GM19043 (cell line): Measurements from ENCODE around the gene MEGF6.
"Not testable (repeated sequence)": the region's sequence is repeated elsewhere in the genome, so short reads cannot be mapped to it uniquely, and the experiment has no call there.

Experiments used
- ATAC-seq: cut with Tn5 transposase; IDR thresholded peaks from one replicate; pipeline ENCODE4 v1.9.1; 2021; ENCODE audit warnings: low read depth; ENCODE audit not compliant: unreplicated experiment

MEGF6 gene

GRCh38 chr1:3598051-3598491 is 13.2 kb downstream of the MEGF6 start:
- ATAC-seq = no peak

- no peak for ATAC-seq
Measured at GRCh38 chr1:3597599-3597964, 13.7 kb downstream of the MEGF6 start.

- ATAC-seq = no peak
Measured at GRCh38 chr1:3596663-3597598, 14.4 kb downstream of the MEGF6 start.

DNA sequence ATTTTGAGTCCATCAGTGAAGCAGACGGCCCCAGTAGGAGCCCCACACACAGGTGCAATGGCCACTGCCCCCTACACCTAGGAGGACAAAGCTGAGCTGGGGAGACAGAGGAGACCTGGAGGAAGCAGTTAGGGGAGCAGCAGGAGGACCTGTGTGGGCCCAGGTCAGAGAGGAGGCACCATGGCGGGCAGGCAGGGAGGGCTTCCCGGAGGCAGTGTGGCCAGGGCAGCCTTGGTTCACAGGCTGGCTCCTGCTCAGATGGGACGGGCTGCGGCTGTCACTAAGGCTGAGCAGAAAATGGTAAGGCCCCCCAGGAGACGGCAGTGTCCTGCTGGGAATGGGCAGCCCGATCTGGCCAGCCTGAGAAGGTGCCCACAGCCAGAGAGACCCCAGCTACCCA is 15.4 kb downstream of the MEGF6 start:
- no peak for ATAC-seq

DNA sequence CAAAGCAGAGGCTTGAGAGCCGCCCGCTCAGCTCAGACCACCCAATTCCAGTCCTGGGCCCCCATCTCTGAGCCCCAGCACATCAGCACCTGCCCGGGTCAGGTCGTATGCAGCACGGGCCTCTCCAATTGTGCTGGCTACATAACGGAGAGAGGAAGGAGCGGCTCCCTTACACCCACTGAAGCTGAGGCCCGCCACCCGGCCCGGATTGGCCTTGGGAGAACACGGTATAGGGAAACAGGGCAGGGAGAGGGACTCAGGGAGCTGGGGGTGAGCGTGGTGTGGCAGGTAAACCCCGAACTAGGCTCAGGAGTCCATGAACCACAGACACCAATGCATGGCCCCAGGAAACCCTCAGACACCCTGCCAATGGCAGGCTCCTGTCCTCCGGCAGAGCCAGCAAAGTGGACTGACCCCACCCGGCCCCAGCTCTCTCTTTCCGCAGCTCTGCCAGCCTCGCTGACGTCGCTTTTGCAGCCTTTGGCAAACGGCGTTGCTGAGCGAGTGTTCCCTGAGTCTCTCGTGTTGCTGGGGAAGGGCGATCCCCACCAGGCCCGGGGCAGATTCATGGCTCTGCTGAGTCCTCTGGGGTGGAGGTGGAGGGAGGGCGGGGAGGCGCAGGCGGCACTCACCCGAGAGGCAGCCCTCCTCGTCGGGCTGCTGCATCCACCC is 16.5 kb downstream of the MEGF6 start:
- no peak for ATAC-seq

DNA sequence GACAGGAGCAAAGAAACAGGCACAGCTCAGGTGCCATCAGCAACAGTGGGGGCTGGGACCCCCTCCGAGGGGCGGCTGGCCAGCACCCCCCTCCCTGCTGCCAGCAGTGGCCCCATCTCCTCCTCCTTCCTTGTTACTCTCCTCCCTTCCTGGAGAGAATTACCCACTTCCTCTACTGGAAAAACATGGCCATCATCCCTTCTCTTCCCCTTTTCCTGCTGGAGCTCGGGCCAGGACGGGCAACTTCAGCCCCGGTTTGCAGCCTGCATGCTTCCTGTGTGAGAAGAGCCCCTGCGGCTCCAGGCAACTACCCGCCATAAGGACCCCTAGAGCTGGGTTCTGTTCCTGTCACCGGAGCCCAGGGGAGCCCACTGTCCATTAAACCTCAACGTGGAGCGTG is 17.6 kb downstream of the MEGF6 start:
- ATAC-seq = no peak

GRCh38 chr1:3593334-3593733 is 18.0 kb downstream of the MEGF6 start:
- no peak for ATAC-seq

DNA sequence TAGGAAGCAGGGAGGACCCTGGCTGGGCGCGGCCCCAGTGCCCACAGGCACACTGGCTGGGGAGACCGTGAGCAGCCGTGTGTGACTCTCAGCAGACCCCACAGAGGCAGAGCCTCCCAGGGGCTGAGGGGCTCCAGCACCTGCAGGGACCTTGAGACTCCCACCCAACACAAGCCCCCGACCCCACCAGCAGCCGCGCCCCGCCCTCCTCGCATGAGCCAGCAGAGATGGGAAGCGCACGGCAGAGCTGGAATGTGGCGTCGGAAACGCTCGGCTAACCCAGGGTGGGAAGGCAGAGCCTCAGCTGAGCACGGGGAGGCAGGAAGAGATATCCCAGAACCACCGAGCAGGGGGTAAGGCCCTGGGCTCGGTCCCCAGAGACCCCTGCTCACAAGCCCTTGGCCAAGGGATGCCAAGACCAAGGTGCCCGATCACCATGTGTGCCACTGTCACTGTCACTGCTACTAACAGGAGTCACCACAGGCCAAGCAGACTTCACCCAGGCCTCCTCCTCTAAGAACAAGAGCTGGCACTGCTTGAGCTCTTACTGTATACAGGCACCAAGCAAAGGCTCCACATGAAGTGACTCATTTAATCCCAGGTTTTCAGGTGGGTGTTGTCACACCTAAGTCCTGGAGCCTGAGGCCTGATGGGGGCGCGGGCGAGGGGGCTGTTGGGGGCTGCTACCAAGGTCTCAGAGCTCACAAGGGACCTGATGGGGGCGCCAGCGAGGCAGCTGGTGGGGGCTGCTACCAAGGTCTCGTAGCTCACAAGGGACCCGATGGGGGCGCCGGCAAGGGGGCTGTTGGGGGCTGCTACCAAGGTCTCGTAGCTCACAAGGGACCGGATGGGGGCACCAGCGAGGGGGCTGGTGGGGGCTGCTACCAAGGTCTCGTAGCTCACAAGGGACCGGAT is 20.1 kb downstream of the MEGF6 start:
- ATAC-seq = no peak

- ATAC-seq = no peak
Measured at GRCh38 chr1:3590139-3590763, 21.1 kb downstream of the MEGF6 start.

DNA sequence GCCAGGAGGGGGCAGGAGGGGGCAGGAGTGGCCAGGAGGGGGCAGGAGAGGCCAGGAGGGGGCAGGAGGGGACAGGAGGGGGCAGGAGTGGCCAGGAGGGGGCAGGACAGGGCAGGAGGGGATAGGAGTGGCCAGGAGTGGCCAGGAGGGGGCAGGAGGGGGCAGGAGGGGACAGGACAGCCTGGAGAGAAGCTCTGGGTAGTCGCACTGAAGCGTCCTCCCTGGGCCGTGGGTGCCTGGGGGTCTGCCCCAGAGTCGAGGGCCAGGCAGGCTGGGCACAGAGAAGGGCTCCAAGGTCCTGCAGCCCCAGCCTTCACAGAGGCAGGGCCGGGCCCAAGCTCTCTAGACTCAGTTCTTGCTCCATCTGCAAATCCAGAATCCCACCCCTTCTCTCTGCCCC is 22.9 kb downstream of the MEGF6 start:
- ATAC-seq = no peak

GRCh38 chr1:3586986-3587759 is 24.1 kb downstream of the MEGF6 start:
- no peak for ATAC-seq

DNA sequence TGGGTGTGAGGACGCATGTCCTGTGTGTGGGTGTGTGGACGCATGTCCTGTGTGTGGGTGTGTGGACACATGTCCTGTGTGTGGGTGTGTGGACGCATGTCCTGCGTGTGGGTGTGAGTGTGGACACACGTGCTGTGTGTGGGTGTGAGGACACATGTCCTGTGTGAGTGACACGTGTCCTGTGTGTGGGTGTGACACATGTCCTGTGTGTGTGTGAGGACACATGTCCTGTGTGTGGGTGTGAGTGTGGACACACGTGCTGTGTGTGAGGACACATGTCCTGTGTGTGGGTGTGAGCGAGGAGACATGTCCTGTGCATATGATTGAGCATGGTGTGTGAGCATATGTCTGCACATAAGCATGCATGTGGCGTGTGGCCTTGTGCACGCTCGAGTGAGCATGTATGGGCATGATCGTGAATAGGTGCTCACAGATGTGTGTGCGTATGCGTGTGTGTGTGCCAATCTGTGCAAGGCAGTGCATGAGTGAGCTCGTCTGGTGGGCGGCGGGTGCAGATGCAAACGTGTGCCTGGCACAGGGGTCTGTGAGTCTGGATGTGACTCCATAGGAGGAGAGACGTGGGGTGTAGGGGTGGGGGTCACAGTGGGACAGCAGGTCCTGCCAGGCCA is 25.3 kb downstream of the MEGF6 start:
- no peak for ATAC-seq

- ATAC-seq = not testable (repeated sequence)
Measured at GRCh38 chr1:3585353-3585868, 25.9 kb downstream of the MEGF6 start.

GRCh38 chr1:3584915-3585314 is 26.4 kb downstream of the MEGF6 start:
- ATAC-seq = no peak

GRCh38 chr1:3583751-3584150 is 27.6 kb downstream of the MEGF6 start:
- ATAC-seq = not testable (repeated sequence)

GRCh38 chr1:3581296-3582036 is 29.8 kb downstream of the MEGF6 start:
- ATAC-seq = no peak

- no peak for ATAC-seq
Measured at GRCh38 chr1:3580231-3580630, 31.1 kb downstream of the MEGF6 start.

DNA sequence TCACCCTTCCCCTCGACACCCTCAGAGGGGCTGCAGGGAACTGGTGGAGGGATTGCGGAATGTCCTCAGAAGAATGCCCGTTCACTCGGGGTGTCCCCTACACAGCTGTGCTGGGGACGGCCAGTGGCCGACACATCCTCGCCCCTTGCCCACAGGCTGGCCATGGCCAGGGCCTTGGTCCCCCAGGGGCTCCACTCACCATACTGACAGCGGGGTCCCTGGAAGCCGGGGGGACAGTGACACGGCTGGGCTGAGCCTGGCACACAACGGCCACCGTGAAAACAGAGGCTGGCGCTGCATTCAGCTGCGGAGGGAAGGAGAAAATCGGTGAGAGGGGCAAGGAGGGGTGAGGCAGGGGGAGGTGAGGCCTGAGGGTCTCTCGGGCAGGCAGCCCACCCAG is 31.7 kb downstream of the MEGF6 start:
- no peak for ATAC-seq
